Activated CD8-positive, alpha-beta memory T cell treated with anti-CD3 and anti-CD28 coated beads, Interleukin-2, amount 50 U/mL, for 24 hours (primary cell): ENCODE measurements around the gene NCBP2.

Experiments used
- DNase-seq: peaks from one replicate; pipeline ENCODE4 v3.0.0-alpha.2; 2020; ENCODE audit errors: extremely low read depth

The NCBP2 gene

DNA sequence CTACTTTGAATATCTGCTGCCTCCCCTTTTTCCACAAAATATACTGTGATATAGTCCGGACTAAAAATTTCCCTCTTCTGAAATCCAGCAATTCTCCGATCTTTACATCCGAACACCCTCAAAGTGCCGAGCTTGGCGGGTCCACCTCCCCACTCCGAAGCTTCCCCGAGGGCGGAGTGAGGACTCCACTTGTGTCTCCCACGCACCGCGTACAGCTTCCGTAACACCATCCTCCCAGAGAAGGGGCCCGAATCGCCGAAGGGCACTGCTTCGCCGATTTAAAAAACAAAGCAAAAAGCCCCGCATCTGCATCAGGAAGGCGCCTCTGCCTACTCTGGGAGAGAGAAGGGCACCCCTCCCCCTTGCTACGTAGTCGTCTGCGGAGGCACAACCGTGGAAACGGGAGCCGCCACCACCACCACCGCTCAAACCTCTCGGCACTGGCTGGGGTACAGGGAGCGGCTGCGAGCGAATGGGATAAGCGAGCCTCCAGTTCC, 551 bp downstream of the NCBP2 start:
- peak; percentile 25 for DNase-seq

DNA sequence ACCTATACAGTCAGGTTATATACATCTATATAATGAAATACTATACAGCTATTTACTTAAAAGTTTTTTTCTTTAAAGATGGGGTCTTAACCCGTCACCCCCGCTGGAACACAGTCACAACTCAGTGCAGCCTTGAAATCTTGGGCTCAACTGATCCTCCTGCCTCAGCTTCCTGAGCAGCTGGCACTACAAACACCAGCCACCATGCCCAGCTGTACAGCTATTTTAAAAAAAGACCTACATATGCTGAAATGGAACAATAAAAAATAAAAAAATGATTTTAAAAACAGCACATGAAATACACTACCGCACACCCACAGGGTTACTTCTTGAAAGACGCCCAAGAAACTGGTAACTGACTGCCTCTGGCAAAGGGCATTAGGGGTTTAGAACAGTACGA, 3.8 kb downstream of the NCBP2 start:
- no peak for DNase-seq

DNA sequence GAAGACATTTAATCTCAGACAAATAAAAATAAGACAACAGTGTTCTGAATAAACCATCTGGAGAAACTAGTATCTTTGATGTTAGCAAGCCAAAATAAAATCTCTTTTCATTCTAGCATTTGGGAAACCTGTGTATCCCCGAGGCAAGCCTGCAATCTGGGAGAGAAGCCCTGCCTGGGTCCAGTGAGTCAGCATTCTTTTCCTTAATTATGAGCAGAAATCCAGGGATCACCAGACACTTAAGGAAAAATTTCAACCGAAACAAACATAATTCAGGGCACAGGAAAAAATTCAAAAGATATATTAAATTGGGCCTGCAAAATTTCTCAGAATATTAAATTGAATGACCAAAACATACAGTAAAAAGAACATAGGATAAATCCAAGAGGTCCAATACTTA, 4.2 kb downstream of the NCBP2 start:
- no peak for DNase-seq

DNA sequence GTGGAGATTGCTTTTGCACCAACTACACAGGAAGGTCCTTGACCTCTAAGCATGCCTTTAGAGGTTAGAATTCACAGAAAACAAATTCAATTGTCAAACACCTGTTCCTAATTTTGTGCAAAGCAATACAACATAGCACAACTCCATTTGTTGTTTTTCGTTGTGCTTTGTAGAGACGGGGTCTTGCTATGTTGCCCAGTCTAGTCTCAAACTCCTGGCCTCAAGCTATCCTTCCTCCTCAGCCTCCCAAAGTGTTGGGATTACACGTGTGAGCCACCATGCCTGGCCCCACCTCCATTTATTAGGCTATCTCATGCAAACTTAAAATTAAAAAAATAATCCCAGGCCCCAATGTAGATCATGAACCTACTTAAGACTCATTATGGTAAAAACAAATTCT, 6.0 kb downstream of the NCBP2 start:
- DNase-seq, result no peak

DNA sequence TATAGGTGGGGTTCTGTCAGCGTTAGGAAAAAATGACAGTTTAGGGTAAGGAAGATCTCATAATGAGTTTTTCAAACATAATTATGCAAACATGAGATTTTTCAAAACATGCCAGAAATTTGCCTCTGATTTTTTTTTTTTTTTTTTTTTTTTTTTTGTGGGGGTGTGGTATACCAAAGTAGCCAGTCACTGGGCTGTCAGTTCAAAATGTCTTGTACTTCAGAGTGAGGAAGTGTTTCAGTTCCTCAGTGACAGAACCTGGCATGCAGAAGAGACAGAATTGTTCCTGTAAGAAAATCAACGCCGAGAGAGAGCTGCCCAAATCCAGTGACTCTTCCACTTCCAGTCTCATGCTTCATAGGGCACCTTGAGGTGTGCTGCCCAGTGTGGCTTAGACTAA, 9.7 kb downstream of the NCBP2 start:
- DNase-seq, result no peak

DNA sequence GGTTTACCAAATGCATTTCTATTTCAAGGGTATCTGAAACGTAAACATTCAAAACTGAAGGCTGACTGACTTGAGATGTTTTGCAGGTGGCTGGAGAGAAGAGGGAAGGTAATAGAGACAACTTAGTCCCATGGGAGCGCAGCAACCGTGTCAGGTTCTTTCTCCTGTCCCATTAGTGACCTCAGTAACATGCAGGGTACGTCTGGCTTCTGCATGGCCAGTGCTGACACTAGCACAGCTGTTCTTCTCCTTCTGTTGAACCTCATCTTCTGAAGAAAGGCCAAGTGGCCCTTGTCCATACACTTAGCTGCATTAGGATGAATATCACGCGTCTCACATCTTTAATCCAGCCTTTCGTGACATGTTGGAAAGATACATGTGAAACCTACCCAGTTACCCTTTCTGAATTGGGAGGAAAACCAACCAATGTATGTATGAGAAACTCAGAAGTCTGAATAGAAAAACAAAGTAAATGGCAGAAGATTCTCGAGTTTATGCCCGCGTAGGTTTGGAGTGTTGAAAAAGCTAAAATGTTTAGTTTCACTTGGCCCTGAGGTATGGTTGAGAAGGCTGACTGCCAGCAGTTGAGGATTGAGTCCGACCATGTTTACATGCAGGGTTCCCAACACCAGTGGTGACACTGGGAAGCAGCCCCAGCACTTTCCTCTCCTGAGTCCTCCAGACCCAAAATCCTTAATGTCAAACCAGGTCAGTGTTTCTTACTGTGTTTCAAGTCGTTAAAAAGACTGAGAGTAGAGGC, 10.3 kb downstream of the NCBP2 start:
- no peak for DNase-seq

DNA sequence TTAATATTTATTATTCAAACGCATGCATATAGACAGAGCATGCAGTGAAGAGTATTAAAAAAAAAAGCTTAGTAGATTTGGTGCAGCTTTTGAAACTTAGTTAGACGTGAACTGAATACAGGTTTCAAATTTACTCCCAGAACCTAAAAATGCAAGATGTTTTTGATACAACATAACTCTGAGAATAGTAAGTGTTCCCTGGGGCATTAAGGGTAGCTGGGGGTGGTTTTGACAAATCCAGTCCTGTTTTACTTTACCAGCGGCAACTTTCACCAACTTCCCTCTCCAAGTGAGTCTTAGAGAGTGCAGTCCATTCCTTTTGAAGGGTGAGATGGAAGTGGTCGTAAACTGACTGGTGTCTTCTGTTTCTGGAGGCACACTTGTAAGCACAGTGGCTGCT, 11.2 kb downstream of the NCBP2 start:
- DNase-seq, result no peak

DNA sequence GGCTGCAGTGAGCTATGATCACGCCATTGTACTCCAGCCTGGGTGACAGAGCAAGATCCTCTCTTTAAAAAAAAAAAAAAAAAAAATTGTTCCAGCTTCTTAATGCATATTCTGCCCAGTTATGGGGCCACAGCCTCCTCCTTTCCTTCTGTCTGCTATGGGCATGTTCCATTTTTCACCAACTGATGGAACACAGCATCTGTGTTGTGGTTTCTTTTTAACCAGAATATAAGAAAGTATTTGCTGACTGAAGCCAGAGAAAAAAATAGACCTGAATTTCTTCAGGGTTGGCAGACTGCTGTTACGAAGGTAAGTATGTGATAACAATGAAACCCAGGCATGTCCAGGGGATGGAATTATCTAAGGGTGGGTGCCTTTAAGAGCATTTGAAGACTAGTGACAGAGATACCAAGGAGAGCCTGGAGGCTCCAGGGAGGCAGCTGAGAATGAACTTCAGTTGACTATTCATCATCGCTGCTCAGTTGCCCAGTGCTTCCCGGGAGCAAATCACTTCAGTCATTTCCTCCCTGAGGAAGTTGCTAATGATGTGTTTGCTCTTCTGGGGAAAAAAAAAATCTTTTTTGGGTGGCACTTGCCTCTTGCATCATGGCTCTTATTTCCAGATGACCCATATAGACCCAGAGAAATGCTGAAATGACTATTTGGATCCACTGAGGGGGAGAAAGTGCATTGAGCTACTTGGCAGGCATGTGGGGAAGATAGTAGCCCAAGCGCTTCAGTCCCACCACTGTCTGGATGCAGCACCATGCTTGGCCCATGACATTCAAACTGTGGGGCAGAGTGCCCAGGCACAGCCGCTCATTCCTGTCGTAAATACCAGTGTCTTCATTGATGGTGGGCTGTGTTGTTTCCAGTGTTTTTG, 14.5 kb downstream of the NCBP2 start:
- no peak for DNase-seq

DNA sequence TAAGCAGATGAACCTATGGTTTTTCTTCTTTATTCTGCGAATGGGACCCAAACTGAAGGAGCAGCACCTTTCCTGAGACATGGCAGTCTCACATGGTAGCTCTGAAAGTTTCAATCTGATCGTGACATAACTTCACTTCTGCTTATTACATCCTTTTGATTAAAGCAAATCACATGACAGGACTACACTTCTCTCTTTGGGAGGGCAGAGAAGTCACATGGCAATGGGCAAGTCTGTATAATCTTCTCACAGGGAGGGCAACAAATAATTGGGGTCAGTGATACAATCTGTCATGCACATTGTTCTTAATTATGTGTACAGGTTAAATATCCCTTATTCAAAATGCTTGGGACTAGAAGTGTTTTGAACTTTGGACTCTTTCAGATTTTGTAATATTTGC, 21.6 kb downstream of the NCBP2 start:
- DNase-seq, result no peak

DNA sequence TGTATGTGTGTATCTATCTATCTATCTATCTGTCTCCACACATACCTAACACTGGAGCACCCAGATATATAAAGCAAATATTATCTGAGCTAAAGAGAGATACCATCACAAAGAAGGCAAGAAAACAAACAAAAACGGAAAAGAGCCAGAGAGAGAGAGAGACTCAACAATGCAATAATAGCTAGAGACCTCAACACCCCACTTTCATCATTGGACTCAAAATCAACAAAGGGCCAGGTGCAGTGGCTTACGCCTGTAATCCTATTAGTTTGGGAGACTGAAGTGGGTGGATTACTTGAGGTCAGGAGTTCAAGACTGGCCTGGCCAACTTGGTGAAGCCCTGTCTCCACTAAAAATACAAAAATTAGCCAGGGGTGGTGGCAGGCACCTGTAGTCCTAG, 23.4 kb downstream of the NCBP2 start:
- DNase-seq, result no peak

DNA sequence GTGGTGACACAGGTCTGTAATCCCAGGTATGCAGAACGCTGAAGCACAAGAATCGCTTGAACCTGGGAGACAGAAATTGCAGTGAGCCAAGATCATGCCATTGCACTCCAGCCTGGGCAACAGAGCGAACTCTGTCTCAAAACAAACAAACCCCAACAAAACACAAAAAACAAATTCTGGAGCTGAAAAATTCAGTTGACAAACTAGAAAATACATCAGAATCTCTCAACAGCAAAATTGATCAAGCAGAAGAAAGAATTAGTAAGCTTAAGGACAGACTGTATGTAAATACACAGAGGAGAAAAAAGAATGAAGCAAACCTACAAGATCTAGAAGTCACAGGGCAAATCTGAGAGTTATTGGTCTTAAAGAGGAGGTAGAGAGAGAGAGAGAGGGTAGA, 25.3 kb downstream of the NCBP2 start:
- DNase-seq, result no peak

DNA sequence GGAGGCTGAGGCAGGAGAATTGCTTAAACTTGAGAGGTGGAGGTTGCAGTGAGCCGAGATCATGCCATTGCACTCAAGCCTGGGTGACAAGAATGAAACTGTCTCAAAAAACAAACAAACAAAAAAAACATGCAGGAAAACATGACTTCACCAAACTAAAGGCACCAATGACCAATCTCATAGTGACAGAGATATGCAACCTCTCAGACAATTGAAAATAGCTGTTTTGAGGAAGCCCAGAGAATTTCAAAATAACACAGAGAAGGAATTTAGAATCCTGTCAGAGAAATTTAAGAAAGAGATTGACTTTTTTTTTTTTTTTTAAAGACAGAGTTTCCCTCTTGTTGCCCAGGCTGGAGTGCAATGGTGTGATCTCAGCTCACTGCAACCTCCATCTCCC, 26.1 kb downstream of the NCBP2 start:
- DNase-seq, result no peak

DNA sequence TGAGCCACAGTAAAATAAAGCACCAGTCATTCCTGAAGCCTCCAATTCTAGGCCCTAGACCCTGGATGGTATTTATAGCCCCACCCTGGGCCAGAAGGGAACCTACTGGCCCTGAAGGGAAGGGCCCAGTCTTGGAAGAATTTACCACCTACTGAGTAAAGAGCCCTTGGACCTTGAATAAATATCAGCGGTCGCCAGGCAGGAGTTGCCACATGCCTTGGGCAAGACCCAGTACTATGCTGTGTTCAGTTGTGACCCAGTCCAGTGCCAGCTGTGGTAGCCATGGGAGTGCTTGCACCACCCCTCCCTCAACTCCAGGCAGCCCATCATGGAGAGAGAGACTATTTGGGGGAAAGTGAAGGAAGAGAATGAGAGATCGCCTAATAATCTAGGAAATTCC, 27.0 kb downstream of the NCBP2 start:
- no peak for DNase-seq

DNA sequence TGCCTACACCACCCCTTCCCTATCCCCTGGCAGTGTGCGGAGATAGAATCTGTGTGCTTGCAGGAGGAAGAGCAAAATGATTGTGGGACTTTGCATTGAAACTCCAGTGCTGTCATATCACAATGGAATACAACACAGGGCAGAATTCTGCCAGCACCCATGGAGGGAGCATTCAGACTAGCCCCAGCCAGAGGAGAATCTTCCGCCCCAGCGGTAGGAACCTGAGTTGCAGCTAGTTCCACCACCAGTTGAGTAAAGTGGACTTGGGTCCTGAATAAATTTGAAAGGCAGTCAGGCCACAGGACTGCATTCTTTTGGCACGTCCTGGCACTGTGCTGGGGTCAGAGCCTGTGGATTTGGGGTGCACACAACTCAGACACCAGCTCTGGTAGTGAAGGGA, 27.5 kb downstream of the NCBP2 start:
- no peak for DNase-seq

DNA sequence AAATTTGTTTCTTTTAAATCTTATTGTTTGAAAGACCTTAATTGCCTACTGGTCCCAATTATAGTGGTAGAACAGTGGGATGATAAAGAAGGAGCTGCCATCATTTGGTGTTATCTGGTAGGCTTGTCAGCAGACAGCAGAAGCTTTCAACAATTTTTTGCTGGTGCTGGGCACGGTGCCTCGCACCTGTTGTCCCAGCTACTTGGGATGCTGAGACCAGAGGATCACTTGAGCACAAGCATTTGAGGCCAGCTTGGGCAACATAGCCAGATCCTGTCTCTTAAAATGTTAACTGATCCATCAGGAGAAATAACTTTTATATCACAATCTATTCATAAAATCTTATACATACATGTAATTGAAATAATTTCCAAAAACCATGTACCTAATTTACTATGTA, 38.6 kb downstream of the NCBP2 start:
- no peak for DNase-seq

DNA sequence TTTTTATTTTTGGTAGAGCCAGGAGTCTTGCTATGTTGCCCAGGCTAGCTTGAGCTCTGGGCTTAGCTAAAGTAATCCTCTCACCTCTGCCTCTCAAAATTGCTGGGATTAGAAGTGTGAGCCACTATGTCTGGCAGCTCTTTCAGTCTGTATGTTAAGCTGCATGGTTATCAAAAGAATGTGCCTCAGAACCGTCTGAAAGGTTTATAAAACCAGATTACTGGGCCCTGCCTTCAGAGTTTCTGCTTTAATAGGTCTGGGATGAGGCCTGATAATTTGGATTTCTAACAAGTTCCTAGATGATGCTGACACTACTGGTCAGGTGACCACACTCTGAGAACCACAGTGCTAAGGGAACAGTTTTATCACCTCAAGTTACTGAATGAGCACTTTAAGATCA, 40.0 kb downstream of the NCBP2 start:
- DNase-seq, result no peak

DNA sequence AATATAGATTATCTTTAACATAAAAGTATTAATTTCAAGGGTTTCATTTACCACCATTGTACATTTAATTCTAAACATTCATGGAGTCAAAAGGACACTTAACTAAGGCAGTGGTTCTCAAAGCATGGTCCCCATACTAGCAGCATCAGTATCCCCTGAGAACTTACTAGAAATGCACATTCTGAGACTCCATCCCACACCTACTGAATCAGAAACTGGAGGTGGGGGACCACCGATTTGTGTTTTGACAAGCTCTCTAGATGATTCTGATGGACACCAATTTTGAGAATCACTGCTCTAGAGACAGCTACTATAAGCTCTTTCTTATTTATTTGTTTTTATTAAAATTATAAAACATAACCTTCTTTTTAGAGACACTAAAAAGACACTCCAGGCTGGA, 40.6 kb downstream of the NCBP2 start:
- DNase-seq, result no peak

DNA sequence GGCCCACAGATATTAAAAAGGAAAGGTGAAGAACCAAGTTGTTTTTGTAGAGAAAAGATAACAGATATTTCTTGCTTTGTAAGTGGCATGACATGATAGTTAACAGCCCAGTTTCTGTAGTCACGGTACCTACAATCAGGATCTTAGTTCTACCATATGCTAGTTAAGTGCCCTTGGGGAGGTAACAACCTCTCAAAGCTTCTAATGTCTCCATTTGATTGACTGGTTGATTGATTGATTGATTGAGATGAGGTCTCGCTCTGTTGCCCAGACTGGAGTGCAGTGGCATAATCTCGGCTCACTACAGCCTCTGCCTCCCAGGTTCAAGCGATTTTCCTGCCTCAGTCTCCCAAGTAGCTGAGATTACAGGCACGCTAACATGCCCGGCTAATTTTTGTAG, 46.1 kb downstream of the NCBP2 start:
- no peak for DNase-seq

DNA sequence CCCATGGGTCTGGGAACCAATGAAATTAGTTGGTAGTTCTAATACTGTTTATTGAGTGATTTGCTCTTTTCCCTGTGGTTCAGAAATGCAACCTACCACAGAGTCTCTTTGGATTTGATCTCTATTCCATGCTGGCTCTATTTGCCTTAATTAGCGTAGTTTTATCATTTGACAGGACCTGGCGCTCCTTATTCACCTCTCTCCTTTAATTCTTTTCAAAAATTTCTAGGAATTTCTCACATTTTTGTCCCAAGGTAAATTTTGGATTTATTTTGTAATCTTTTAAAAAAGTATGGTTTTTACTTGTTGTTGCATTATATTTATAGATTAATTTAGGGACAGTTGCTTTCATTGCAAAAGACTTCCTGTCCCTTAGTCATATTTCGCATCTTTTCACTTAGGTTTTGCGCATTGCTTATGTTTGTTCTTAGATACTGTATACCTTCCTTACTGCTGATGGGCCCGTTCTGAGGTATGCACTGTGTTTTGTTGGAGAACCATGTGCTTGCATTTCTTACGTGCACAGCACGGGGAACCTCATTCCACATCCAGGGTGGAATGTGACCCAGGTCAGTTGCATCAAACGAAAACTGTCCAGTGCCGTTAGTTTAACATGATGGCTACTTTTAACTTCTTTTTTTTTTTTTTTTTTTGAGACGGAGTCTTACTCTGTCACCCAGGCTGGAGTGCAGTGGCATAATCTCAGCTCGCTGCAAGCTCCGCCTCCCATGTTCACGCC, 47.6 kb downstream of the NCBP2 start:
- DNase-seq, result no peak

DNA sequence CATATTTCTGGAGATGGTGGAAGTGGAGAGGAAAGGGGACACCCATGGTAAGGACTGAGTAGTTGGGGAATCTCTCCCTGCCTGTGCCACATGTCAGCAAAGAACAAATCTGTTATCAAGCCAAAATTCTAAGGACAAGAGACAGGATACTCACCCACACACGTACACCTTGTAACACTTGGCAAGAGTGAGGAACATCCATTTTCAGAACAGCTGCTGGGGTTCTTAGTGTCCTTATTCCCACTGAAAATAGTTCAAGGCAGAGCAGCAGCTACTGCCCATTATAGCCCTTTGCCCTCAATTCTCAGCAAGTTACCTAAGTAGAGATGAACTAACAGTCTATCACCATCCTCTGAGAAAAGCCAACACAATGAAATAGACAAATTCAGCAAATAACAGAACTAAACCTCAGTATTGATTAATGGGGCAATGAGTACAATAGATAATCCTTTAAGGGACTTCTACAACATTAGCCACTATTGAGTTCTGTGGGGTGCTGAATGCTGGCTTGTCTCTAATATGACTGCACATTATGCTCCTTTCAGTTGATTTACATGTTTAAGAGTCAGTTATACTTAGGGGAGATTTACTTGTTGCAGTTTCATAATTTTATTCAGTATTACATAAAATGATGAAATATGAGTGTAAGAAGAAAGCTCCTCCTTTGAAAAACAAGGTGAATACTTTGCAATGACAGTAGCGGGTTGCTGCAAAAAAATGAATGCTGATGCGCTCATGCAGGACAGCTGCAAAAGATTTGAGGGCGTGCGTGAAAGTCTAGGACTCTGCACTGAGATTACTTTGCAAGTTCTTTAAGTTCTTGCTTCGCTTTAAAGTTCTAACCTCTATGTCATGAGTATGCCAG, 52.3 kb downstream of the NCBP2 start:
- no peak for DNase-seq

DNA sequence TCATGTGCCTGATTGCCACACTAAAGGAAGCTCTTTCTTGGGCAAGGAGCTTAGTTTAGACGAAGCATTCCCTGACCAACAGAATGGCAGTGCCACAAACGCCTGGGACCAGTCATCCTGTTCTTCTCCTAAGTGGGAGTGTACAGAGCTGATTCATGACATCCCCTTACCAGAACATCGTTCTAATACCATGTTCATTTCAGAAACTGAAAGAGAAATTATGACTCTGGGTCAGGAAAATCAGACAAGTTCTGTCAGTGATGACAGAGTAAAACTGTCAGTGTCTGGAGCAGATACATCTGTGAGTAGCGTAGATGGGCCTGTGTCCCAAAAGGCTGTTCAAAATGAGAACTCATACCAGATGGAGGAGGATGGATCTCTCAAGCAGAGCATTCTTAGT, 56.2 kb downstream of the NCBP2 start:
- DNase-seq, result no peak
